Left lung (tissue), 10 donors: ENCODE results near the gene ATP8A2. TPM values are rescaled to one million over a fixed set of nuclear protein-coding genes. Genes with fewer than 3 reads are reported as not detected.

ENCODE experiments used
- ATAC-seq: fragments of 200-7000 bp; cut with Tn5 transposase; one replicate; pipeline ENCODE4 v1.9.1; 2020; ENCODE audit warnings: moderate library complexity
- DNase-seq, 4 donors: peaks; one replicate each; pipeline ENCODE4 v3.0.0-alpha.2; 2013 to 2020
- H3K27ac ChIP-seq, 2 donors: fragments of 200-600 bp; sonication (generic) in 1 of 2; one replicate each; pipeline versions ENCODE4 v1.5.0 to v1.8.0; 2020 to 2021
- H3K27me3 ChIP-seq, 2 donors: fragments of 200-600 bp; sonication (generic) in 1 of 2; one replicate each; pipeline versions ENCODE4 v1.5.0 to v1.8.0; 2020 to 2021
- H3K36me3 ChIP-seq, 2 donors: fragments of 200-600 bp; sonication (generic) in 1 of 2; one replicate each; pipeline versions ENCODE4 v1.5.0 to v1.8.0; 2020 to 2021
- H3K4me1 ChIP-seq, 2 donors: fragments of 200-600 bp; one replicate each; pipeline ENCODE4 v1.8.0; 2021
- H3K4me3 ChIP-seq, 2 donors: fragments of 200-600 bp; sonication (generic) in 1 of 2; one replicate each; pipeline versions ENCODE4 v1.5.0 to v1.8.0; 2020 to 2021; ENCODE audit warnings: mild to moderate bottlenecking in 1 of 2
- H3K9me3 ChIP-seq, 2 donors: fragments of 200-600 bp; sonication (generic) in 1 of 2; one replicate each; pipeline versions ENCODE4 v1.5.0 to v1.8.0; 2020 to 2021
- intact Hi-C, 2 donors: fragments of 100-400 bp; cut with DNase I; formaldehyde crosslinking; loops; one replicate each; pipeline versions ENCODE4 v1.11.2 to v1.14.2; 2022
- polyA plus RNA-seq, 6 donors: library from polyadenylated mRNA; unstranded; fragments of 120-200 nt; gene quantifications; one replicate each; pipeline ENCODE4 v1.2.1, GENCODE V29; 2013; ENCODE audit not compliant: insufficient read length in 6 of 6
- total RNA-seq, 2 donors: library from RNA; stranded (reverse); fragmentation: NEBNext Ultra II Directional; extraction: Animal tissue kit (Norgen Biotek cat#: 25700); gene quantifications; one replicate each; pipeline ENCODE4 v1.2.1, GENCODE V29; 2021
- TF ChIP-seq, protein P1 (sequence below), 2 donors: fragments of 200-600 bp; sonication (generic) in 1 of 2; IDR thresholded peaks; one replicate each; pipeline versions ENCODE4 v1.5.0 to v1.8.0; 2021; ENCODE audit warnings: antibody characterized with exemption in 2 of 2
- donor health status: DM: no; HTN: yes; CAD: no.
- donor health status: DM: no; HTN: no; CAD: no.

The ATP8A2 gene
- total and polyA plus RNA-seq, 8 donors = 1.1 to 13.4 (median 9.6) TPM

DNA sequence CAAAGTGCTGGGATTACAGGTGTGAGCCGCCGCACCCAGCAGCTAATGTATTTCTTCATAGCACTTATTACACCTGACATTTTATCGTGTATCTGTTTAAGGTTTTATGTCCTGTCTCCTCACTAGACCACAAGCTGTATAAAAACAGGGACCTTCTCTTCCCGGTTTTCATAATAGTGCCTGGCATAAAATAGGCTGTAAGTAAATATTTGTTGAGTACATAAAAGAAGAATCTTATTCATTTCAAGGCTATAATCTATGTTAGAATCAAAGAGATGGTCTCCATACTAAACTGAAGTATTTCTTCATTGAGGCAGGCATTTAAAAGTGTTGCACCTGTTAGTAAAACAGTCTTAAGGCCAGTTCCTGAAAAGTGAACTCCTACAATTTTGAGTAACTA is 486.1 kb downstream of the ATP8A2 start:
- H3K27ac ChIP-seq = no peak overlapping the region
- no peaks in the 10 kb centered on the region for H3K4me1 ChIP-seq
- H3K36me3 ChIP-seq = no peaks in the 10 kb centered on the region
- no peaks in the 10 kb centered on the region for H3K27me3 ChIP-seq
- no peak for DNase-seq
- TF ChIP-seq, protein P1, sequence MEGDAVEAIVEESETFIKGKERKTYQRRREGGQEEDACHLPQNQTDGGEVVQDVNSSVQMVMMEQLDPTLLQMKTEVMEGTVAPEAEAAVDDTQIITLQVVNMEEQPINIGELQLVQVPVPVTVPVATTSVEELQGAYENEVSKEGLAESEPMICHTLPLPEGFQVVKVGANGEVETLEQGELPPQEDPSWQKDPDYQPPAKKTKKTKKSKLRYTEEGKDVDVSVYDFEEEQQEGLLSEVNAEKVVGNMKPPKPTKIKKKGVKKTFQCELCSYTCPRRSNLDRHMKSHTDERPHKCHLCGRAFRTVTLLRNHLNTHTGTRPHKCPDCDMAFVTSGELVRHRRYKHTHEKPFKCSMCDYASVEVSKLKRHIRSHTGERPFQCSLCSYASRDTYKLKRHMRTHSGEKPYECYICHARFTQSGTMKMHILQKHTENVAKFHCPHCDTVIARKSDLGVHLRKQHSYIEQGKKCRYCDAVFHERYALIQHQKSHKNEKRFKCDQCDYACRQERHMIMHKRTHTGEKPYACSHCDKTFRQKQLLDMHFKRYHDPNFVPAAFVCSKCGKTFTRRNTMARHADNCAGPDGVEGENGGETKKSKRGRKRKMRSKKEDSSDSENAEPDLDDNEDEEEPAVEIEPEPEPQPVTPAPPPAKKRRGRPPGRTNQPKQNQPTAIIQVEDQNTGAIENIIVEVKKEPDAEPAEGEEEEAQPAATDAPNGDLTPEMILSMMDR (IDR thresholded peaks at IDR 0.05) = no peak
- ATAC-seq = no peak
- intact Hi-C loops = no loop called here
- H3K4me3 ChIP-seq = no peak overlapping the region
- H3K9me3 ChIP-seq = no peaks in the 10 kb centered on the region

DNA sequence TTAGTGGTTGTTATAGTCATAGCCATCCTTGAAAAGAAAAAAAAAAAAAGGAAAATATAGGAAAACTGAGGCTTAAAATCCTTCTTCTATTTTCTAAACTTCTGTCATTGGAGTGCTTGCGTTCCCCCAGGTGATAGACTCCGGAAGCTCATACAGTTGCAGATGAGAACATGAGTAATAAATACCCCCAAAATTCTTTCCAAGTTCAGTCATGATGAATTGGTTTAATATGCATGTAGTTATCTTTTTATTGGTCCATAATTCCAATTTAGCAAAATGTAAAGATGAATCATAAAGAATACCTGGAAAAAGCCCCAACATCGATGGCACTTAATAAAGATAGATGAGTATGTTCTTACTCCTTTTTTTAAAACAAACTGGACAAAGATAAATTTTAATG is 487.8 kb downstream of the ATP8A2 start:
- H3K27me3 ChIP-seq = no peaks in the 10 kb centered on the region
- no peaks in the 10 kb centered on the region for H3K9me3 ChIP-seq
- DNase-seq (no peak), ATAC-seq (no peak)
- no peak overlapping the region for H3K4me3 ChIP-seq
- no peaks in the 10 kb centered on the region for H3K4me1 ChIP-seq
- TF ChIP-seq, protein P1 (IDR thresholded peaks at IDR 0.05) = no peak
- intact Hi-C loops = no loop called here
- H3K27ac ChIP-seq = no peak overlapping the region
- no peaks in the 10 kb centered on the region for H3K36me3 ChIP-seq

DNA sequence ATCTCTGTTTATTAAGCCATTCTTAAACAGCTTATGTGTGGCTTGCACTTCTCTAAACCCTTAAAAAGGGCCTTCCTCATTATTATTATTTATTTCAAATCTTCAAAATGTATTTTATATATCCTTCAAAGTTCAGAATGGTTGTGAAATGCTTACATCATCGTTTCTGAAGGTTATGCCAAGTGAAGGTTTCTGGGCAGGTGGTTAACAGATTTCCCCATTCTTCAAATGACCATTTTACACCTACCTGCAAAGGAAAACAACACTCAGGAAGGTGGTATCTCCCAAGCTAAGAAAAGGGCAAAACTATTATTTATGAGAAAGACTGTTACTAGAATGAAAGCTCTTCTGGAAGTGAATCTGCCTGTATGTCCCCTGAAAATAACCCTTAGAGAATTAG is 488.5 kb downstream of the ATP8A2 start:
- Histone ChIP-seq H3K27me3 (no peaks in the 10 kb centered on the region), H3K9me3 (no peaks in the 10 kb centered on the region), H3K4me1 (no peaks in the 10 kb centered on the region), H3K36me3 (no peaks in the 10 kb centered on the region), H3K27ac (no peak overlapping the region), H3K4me3 (no peak overlapping the region)
- intact Hi-C loops = no loop called here
- DNase-seq (no peak), ATAC-seq (no peak)
- TF ChIP-seq, protein P1 (IDR thresholded peaks at IDR 0.05) = no peak

DNA sequence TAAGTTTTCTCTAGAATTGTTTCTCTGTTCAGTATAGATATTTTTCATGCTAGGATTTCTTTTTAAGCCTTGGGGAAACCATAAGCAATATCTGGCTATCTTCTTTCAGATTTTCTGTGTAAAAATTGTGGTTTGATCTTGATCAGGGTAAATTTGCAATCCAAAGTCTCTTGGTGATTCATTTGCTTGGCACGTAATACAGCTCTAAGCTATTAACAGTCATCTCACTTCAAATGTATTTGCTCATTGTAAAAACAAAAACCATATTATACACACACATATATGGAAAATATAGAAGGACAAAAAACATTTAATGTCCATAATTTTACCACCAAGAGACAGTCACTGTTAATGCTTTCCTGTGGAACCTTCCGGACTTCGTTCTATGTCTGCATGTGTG is 489.1 kb downstream of the ATP8A2 start:
- Histone ChIP-seq H3K4me3 (no peak overlapping the region), H3K4me1 (no peaks in the 10 kb centered on the region), H3K9me3 (no peaks in the 10 kb centered on the region), H3K36me3 (no peaks in the 10 kb centered on the region), H3K27me3 (no peaks in the 10 kb centered on the region), H3K27ac (no peak overlapping the region)
- ATAC-seq (no peak), DNase-seq (no peak)
- intact Hi-C loops = no loop called here
- TF ChIP-seq, protein P1 (IDR thresholded peaks at IDR 0.05) = no peak

DNA sequence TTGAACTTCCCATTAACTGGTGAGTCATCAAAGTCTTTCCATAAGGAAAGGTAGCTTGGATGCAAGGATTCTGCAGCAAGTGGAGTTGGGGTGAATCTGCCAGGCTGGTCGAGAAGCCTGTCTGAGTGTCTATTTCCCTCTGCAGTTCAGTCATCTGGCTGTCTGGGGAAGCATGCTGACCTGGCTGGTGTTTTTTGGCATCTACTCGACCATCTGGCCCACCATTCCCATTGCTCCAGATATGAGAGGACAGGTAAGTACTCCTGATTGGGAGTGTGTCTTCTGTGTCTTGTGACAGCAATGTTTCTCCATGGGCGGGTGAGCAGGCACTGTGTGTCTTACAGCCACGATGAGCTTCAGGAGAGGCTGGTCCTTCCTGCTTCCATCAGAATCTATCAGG is 490.4 kb downstream of the ATP8A2 start:
- DNase-seq (no peak), ATAC-seq (no peak)
- H3K36me3 ChIP-seq = no peaks in the 10 kb centered on the region
- TF ChIP-seq, protein P1 (IDR thresholded peaks at IDR 0.05) = no peak
- no peak overlapping the region for H3K27ac ChIP-seq
- no peaks in the 10 kb centered on the region for H3K4me1 ChIP-seq
- intact Hi-C loops = no loop called here
- H3K4me3 ChIP-seq = no peak overlapping the region
- no peaks in the 10 kb centered on the region for H3K9me3 ChIP-seq
- H3K27me3 ChIP-seq = no peaks in the 10 kb centered on the region
